Stimulated activated CD4-positive, alpha-beta T cell treated with anti-CD3 and anti-CD28 coated beads, Interleukin-12 subunit alpha, Interleukin-12 subunit beta, amount 100 ng/mL, for 24 hours (primary cell): ENCODE measurements around the gene FOXE3.
A peak's percentile ranks its signal among the peaks of the same experiment; 100 is the strongest.

Source experiments
- DNase-seq, 2 experiments: peaks; one replicate each; pipeline ENCODE4 v3.0.0-alpha.2; 2020; ENCODE audit warnings: low read depth in 2 of 2

FOXE3 gene

DNA sequence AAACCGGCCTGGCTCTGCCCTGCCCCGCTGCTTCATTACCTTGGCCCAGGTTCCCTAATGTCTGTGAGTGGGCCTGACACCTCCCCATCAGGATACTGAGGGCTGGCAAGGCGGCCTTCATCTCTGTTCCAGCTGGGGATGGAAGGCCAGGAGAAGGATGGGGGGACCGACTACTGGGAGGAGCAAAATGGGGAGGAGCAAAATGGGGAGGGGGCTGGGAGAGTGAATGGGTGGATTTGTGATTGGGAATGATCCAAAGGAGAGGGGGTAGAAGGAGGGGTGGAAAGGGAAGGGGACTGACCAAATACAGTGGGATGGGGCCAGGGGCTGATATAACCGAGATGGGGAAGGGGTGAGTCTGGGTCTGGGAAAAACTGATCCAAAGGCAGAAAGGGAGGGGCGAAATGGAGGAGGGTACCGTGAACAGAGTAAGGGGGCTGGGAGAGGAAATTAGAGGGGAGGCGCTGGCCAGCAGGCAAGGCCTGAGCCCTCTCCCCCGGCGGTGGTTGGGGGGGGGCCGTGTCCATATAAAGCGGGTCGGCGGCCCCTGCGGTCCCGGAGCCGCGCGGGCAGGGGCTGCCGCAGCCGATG lies at the start of gene FOXE3:
TSS of gene FOXE3 (plus strand) at position 558 of the 591 bp plus-strand sequence. CDS start at position 589, 31 bp downstream.
- no peak for DNase-seq

DNA sequence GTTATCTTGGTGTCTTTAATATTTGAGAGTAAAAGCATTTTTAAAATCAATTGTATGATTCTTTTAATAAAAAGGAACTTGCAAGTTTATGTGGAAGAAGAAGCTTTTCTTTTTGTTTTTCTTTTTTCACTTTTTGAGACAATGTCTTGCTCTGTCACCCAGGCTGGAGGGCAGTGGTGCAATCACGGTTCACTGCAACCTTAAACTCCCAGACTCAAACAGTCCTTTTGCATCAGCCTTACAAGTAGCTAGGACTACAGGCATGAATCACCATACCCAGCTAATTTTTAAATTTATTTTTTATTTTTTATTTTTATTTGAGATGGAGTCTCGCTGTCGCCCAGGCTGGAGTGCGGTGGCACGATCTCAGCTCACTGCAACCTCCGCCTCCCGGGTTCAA lies 48.4 kb upstream of the FOXE3 start:
- no peak for DNase-seq

DNA sequence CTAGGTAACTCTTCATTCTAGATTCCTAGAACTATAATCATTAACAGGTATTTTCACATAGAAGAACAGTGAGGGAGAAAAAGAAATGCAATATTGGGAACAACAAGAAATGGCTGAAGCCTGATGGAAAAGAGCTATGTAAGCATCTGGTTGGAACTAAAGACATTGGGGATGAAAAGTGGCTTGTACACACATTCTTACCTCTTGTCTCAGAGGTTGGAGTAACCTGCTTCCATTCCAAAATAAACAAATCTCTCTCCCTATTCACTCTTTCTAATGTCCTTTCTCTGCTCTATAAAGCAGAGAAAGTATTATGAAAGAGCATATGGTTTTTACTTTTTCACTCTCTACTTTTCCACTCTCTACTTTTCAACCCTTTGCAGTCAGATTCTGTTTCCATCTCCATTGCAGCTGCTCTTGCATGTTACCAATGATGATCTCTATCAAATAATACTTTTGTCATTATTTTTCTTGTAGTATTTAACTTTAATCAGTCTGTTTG lies 45.0 kb upstream of the FOXE3 start:
- DNase-seq, result no peak

DNA sequence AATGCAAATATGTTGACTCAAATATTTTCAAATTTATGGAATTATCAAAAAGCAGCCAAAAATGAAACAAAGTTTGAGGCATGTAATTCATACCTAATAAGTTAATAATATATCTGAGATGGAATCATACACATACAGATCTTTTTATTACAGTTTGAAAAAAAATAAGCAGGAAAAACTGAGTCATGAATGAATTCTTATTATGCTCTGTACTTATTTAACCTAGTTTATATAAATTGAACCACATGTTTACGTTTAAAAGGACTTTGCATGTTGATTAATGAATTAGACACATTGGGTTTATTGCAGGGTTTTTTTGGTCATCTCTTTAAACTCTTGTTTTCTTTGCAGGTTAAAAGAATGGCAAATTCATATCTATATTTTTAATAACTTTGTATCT lies 41.6 kb upstream of the FOXE3 start:
- no peak for DNase-seq

DNA sequence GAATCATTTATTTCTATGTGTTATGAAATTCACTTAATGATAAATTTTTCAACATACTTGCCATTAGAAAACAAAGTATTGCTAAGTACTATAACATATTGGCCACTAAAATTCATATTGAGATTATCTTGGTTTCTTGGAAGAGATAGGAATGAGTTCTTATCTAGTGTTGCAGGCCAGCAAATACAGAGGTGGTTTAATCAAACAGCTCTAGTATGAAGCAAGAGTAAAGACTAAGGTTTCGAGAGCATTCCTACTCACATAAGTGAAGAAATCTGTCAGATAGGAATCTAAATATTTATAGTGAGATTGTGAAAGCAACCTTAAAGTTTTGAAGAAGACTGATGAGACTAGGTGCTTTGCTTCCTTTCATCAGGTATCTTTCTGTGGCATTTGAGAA lies 37.9 kb upstream of the FOXE3 start:
- no peak for DNase-seq

DNA sequence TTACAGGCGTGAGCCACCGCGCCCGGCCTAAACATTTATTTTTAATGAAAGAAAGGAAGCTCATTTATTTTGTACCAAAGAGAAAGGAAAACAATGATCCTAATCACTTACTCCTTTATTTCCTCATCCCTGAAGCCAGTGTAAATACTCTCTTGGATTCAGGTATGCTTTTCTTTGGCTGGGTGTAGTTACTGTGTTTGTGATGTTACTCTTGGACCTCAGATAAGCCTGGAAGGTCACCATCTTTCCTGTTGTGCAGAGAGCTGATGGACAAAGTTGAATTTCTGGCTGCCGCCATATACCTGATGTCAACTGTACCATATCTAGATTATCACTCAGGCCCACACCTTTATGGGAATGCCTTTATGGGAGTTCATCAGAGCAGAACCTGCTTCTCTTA lies 35.4 kb upstream of the FOXE3 start:
- no peak for DNase-seq

DNA sequence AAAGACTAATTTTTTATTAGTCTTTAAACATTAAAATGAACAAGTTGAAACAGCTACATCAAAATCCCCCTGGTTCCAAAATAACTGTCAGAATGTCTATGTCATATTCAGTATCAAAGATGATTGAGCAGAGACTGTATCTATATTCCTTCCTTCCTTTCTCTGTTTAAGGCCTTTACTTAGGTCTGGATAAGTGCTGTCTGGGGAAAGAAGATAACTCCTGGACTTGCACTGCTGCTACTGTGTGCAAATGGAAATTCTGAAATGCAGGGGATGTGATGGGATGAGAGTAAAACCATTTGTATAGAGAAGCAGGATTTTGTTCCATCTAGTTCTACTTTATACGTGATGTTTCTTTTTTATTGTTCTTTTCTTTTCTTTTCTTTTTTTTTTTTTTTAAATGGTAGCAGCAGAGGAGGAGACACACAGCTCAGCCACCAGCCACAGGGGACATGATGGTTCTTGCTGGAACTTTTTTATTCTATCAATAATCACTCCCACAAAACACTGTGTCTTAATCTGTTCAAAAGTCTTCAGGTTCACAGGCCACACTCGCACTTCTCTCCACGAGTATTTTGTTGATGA lies 33.6 kb upstream of the FOXE3 start:
- no peak for DNase-seq

DNA sequence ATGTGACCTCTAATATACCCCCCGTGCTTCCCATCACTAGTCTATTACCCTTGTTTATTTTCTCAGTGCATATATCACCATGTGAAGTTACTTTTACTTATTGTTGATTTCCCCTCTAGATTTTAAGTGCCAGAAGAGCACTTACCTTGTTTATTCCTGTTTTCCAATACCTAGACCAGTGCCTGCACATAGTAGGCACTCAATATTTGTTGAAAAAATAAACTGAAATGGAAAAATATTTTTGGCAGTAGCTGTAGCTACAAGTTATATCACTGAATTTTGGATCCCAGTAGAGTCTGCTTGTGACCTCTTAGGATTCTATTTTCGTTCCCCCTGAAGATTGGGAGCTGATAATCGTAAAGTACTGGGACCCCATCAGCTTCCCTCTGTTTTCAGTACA lies 32.0 kb upstream of the FOXE3 start:
- no peak for DNase-seq

DNA sequence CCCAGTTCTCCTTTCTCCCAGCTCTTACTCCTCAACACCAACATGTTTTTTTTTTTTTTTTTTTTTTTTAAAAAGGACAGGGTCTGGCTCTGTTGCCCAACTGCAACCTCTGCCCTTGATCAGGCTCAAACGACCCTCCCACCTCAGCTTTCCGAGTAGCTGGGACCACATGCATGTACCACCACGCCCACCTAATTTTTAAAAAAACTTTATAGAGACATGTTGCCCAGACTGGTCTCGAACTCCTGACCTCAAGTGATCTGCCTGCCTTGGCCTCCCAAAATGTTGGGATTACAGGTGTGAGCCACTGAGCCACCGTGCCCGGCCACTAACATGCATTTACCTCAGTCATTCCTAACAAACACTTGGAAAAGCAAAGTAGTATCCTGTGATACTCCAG lies 31.1 kb upstream of the FOXE3 start:
- no peak for DNase-seq

DNA sequence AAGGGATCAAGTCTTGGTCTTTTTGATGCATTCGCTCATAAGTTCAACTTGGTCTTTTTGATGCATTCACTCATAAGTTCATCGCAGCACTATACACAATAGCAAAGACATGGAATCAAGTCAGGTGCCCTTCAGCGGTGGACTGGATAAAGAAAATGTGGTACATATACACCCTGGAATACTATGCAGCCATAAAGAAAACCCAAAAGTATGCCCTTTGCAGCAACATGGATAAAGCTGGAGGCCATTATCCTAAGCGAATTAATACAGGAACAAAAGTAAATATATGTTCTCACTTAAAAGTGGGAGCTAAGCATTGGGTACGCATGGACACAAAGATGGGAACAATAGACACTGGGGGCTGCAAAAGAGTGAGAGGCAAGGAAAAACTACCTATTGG lies 29.8 kb upstream of the FOXE3 start:
- DNase-seq, result no peak

DNA sequence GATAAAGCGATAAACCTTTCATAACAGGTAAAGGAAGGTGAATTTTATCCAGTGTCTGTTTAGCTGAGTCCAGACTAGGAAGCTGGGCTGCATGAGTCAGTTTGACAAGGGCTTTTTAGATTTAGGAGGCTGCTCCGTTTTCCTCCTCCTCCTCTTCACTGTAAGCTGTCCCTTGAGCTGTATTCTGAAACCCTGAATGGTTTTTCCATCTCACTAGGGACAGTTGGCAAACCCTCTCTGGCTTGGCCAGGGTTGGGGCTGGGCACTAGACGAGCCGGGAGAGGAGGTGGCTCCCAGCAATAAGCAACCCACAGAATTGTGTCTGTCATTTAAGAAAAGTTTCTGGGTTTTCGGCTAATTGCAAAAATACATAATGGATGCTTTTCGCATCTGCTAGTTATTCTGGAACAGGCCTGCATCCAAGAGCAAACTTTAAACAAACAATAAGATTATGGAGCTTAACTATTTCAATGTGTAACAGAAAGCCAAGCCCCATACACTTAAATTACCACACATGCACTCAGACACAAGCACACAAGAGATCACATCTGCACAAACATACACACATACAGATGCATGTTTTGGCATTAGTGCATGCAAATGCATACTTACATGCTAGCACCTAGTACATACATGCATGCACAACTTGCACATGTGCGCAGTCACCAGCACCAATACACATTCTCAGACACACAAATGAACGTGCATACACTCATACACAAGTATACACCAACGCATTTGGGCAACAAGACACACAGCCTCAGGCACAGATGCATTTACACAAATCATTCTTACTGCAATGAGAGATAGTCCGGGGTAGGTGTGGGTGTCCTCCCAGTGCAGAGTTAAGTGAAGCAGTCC lies 27.8 kb upstream of the FOXE3 start:
- DNase-seq, result no peak

DNA sequence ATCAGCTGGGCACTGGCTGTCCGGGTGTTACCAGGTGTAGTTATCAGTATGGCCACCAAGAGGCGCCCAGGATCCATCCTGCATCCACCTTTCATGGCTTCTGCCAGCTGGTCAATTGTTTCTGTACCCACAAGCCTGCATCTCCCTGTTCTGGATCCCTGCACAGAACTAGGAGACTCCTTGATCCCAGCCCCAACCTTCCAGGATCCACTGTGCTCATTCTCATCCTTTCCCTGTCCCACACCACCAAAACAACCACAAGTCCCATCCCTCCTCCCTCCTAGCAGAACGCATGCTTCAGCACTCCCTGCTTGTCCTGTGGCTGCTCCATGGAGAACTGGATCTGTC lies 27.2 kb upstream of the FOXE3 start:
- peak; percentile 10 to 50 for DNase-seq

DNA sequence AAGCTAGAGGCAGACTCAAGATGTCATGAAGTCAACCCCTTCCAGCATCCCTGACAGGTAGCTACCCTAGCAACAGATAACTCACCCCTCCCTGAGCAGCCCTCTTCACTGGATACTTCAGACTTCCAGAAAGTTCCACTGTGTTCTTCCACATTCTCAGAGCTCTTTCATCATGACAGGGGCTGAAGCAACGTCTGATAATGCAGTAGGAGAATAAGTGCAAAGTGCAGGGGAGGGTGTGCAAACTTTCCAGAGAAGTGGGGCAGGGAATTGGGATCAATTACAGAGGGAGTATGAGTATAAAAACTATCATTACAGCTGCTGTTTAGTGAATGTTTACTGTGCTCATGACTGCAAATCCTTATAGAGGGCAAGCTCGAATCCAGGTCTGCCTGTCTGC lies 26.4 kb upstream of the FOXE3 start:
- DNase-seq, result no peak

DNA sequence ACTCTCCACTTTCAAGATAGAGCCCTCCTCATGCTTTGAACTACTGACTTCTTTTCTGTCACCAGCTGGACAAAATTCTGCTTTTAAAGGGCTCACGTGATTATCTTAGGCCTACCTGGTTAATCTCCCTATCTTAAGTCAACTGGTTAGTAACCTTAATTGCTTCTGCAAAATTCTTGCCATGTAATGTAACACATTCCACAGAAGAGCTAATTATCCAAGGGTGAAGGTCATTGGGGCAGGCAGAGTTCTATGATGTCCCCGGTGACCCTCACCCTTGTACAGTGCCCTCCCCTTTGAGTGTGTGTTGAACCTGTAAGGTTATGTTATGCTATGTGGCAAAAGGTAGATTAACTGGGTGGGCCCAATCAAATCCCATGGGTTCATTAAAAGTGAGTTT lies 25.2 kb upstream of the FOXE3 start:
- no peak for DNase-seq

DNA sequence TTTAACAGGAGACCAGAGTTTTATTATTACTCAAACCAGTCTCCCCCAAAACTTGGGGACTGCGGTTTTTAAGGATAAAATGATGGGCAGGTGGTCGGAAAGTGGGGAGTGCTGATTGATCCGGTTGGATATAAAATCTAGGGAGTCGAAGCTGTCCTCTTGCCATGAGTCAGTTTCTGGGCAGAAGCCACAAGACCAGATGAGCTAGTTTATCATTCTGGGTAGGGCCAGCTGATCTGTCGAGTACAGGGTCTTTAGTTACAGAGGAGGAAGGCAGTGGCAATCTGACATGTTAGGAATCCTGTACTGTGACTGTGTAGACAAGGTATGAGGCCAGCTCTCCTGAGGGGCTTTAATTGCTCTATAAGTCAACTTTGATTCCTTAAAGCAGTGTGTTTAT lies 22.9 kb upstream of the FOXE3 start:
- DNase-seq, result no peak

DNA sequence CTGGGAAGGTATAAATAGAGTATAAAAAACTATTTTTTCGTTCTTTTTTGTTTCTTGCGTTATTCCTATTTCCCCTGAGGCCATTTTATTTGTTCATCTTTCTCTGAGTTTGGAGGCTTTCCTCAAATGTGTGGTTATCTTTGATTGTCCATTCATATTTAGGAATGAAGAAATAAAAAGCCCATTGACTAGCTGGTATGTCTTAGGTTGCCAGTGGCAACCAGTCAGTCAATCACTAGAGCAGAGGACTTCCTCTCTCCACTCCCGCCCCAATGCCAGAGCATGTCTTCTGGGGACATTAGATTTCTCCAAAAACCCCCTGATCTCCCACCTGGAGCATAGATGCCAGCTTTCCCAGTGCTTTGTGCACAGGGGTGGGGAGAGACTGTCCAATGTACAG lies 20.7 kb upstream of the FOXE3 start:
- no peak for DNase-seq

DNA sequence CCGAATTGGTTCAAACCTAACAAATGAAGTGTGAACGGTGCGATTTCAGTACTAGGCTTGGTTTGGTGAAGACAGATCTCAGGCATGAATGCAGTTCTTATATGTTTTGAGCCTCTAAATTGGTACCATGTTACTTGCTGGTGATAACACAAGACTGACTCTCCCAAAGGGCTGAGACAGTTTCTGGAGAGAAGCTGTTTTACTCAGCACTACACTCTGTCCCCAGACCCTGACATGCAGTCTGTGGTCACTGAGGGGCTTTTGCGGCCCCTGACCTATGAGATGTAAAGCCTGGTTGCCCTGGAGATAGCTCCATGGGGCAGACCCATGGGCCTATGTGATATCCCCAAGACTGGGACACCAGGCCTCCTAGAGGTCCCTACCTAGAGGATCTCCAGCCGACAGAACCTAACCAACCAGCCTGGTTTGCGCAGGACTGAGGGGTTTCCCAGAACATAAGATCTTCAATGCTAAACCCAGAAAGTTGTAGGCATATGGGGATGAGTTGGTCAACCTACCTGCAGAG lies 19.4 kb upstream of the FOXE3 start:
- DNase-seq, result no peak

DNA sequence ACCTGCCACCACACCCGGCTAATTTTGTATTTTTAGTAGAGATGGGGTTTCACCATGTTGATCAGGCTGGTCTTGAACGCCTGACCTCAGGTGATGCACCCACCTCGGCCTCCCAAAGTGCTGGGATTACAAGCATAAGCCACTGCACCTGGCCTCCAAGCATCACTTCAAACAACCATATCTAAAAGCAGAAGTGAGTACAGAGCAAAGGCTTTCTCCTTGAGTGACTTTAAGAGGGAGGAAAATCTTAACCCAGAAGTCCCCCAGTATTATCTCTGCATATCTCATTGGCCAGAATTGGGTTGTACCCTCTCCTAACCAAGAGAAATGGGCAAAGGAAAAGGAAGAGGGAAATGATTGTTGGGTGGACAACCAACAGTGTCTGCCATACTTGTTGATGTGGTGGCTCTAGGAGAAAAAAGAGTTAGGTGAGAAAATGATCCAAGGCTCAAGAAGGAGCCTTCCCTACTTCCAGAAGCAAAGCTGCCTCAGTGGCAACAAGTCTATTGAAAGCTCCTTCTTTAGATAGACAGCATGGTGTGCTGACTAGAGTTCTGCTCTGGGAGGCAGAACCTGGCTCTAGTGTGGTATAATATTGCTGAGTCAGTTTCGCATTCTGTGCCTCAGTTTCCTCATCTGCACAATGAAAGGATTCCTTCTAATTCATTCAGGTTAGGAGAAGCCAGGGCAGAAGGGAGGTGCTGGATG lies 16.8 kb upstream of the FOXE3 start:
- no peak for DNase-seq

DNA sequence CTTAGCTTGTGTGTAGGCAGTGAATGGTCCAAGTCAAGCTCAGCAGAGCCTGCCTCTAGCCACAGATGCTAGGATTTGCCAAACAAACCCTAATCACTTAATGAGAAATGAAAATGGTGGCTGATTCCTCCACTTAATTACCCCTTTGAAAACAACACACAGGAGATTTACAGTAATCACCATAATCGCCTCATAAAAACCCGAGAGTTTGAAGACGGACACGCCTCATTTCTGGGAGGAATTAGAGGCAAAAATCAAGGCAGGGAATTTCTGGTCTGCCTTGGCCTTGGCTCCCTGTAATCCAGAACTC lies 16.3 kb upstream of the FOXE3 start:
- DNase-seq, result no peak

DNA sequence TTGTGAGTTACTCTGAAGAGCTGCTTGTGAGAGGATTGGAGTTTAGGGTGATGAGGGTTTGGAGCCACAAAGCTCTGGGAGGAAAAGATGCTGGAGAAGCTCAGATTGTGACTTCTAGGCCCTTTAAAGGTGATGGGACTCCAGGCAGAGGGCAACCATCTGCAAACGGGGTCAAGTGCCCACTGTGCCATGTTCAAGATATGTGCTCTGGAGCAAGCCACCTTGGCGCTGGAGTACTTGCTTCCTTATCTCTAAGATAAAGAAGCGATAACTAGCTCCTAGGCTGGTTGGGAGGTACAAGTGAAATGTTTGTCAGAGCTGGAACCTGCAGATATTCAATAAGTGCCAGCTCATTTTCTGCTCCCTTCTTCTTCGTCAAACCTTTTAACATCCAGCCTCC lies 14.3 kb upstream of the FOXE3 start:
- no peak for DNase-seq

DNA sequence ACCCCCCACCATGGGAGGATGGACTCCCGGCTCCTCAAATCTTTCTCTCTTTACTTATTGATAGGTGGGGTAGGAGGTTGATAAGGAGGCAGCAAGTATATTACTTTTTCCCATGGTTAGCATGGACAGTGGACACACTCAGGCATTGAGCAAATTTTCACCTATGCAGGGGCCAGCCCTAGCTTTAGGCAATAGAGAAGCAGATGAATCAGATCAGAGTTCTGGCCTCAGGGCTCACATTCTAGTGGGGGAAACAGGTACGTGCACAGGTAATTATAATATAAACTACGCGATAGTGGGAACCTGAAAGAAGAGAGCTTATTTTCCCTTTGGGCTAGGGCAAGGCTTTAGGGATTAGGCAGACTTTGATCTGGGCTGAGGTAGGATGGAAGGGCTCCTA lies 13.5 kb upstream of the FOXE3 start:
- no peak for DNase-seq

DNA sequence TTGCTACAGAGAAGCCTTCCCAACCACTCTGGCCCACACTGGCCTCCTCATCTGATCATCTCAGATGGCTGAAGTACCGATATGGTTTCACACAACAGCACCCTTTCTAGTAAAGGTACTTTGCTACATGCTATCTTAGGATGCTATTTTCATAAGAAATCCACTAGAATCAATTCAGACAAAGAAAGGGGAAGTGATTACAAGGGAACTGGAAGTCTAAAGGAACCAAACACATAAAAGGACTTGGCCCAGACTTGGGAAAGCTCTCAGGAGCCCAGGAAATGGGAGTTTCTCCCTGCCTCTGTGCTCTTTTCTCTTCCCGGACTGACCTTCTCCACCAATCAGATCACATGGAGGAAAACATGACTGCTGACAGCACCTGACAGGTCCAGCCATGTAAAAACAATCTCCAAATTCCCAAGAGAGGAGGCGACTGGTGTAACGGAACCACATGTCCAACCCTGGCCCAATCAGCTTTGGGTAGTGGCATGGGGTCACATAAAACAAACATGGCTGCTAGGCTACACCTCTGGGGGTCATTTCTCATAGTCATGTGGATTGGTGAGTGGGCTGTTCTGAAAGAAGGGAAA lies 12.7 kb upstream of the FOXE3 start:
- no peak for DNase-seq
